ENCODE results near the gene EEFSEC. TPM values are rescaled to one million over a fixed set of nuclear protein-coding genes. Genes with fewer than 3 reads are reported as not detected.

The EEFSEC gene
- total and polyA plus RNA-seq, 2 experiments from 2014 or later = 10.1 to 16.2 TPM

- no peaks in the 10 kb centered on the region for H3K36me3 Mint-ChIP-seq (ENCODE audit: low read depth)
- no peaks in the 10 kb centered on the region for H3F3A ChIP-seq (replicated peaks; ENCODE audit: low read depth)
- peaks cover 2% of the 10 kb centered on the region for H3K27me3 Mint-ChIP-seq (ENCODE audit: insufficient read depth, low read depth, poor library complexity)
- peaks cover 7% of the 10 kb centered on the region; the same call in 1 of the 2 replicates for H3K79me2 ChIP-seq (replicated peaks; ENCODE audit: insufficient read depth)
- no peak overlapping the region for H3K4me3 Mint-ChIP-seq
- H3K36me3 ChIP-seq (ENCODE audit: insufficient read depth) = no peaks in the 10 kb centered on the region
- no peak overlapping the region for H2AFZ ChIP-seq
- no peaks in the 10 kb centered on the region for H3K27me3 ChIP-seq (ENCODE audit: insufficient read depth)
- H3K4me3 ChIP-seq = no peak overlapping the region
- TF ChIP-seq, protein P1, sequence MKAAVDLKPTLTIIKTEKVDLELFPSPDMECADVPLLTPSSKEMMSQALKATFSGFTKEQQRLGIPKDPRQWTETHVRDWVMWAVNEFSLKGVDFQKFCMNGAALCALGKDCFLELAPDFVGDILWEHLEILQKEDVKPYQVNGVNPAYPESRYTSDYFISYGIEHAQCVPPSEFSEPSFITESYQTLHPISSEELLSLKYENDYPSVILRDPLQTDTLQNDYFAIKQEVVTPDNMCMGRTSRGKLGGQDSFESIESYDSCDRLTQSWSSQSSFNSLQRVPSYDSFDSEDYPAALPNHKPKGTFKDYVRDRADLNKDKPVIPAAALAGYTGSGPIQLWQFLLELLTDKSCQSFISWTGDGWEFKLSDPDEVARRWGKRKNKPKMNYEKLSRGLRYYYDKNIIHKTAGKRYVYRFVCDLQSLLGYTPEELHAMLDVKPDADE (IDR thresholded peaks at IDR 0.05) = no peak
- TF ChIP-seq ZNF114 (CRISPR knock-in tag; IDR thresholded peaks at IDR 0.05) (no peak), REST (IDR thresholded peaks at IDR 0.05; ENCODE audit: unreplicated experiment) (no peak), NANOG (IDR thresholded peaks at IDR 0.05; ENCODE audit: borderline replicate concordance) (no peak)
- peaks cover 5% of the 10 kb centered on the region for H4K20me1 ChIP-seq (replicated peaks; ENCODE audit: insufficient read depth)
- H3K4me1 Mint-ChIP-seq = peaks cover 30% of the 10 kb centered on the region
- H3K27ac ChIP-seq (ENCODE audit: low read depth) = no peak overlapping the region
- no peaks in the 10 kb centered on the region for H3K9me3 Mint-ChIP-seq
- H3K4me2 ChIP-seq = no peak overlapping the region
- DNase-seq (ENCODE audit: low spot score) (no peak), ATAC-seq (no peak)
- H3K27ac Mint-ChIP-seq = no peak overlapping the region
- H3K4me1 ChIP-seq (ENCODE audit: insufficient read depth) = peaks cover 30% of the 10 kb centered on the region
- no peaks in the 10 kb centered on the region for H3K9me2 ChIP-seq (ENCODE audit: insufficient read depth)
Observed at GRCh38 chr3:128182656-128183055, 29.4 kb downstream of the EEFSEC start.

- Histone ChIP-seq H3K4me1 (ENCODE audit: insufficient read depth) (no peaks in the 10 kb centered on the region), H3K4me2 (no peak overlapping the region), H3K79me2 (replicated peaks; ENCODE audit: insufficient read depth) (peaks cover 7% of the 10 kb centered on the region; the same call in 1 of the 2 replicates), H3K27ac (ENCODE audit: low read depth) (no peak overlapping the region), H2AFZ (no peak overlapping the region), H3K27me3 (ENCODE audit: insufficient read depth) (no peaks in the 10 kb centered on the region), H3K9me2 (ENCODE audit: insufficient read depth) (no peaks in the 10 kb centered on the region), H3K36me3 (ENCODE audit: insufficient read depth) (no peaks in the 10 kb centered on the region), H4K20me1 (replicated peaks; ENCODE audit: insufficient read depth) (peaks cover 5% of the 10 kb centered on the region), H3K4me3 (no peak overlapping the region), H3F3A (replicated peaks; ENCODE audit: low read depth) (no peaks in the 10 kb centered on the region)
- ATAC-seq = no peak
- Mint-ChIP-seq H3K27ac (no peak overlapping the region), H3K27me3 (ENCODE audit: insufficient read depth, low read depth, poor library complexity) (peaks cover 2% of the 10 kb centered on the region), H3K36me3 (ENCODE audit: low read depth) (no peaks in the 10 kb centered on the region), H3K4me1 (no peaks in the 10 kb centered on the region; the same call in 2 of the 3 replicates), H3K9me3 (no peaks in the 10 kb centered on the region), H3K4me3 (no peak overlapping the region)
- no peak for DNase-seq (ENCODE audit: low spot score)
- TF ChIP-seq EZH2phosphoT487 (IDR thresholded peaks at IDR 0.05; ENCODE audit: unreplicated experiment) = no peak
Observed at GRCh38 chr3:128185630-128186447, 32.6 kb downstream of the EEFSEC start.
